Smooth muscle cell of the brain vasculature (primary cell): Measurements from ENCODE around the gene ERG.

ENCODE experiments used
- DNase-seq: peaks from one replicate; pipeline ENCODE4 v3.0.0-alpha.2; 2012; ENCODE audit warnings: low read depth, low spot score

Gene ERG

GRCh38 chr21:38438462-38438893, 59.8 kb downstream of the ERG start:
- DNase-seq = no peak

GRCh38 chr21:38436341-38436740, 61.9 kb downstream of the ERG start:
- no peak for DNase-seq

- peak; percentile 67 for DNase-seq
Observed at GRCh38 chr21:38434913-38435533, 63.3 kb downstream of the ERG start.

- no peak for DNase-seq
Observed at GRCh38 chr21:38433471-38433870, 64.8 kb downstream of the ERG start.

- DNase-seq = no peak
Observed at GRCh38 chr21:38430401-38430984, 67.8 kb downstream of the ERG start.

GRCh38 chr21:38429011-38429410, 69.3 kb downstream of the ERG start:
- DNase-seq = no peak

GRCh38 chr21:38428211-38428610, 70.1 kb downstream of the ERG start:
- no peak for DNase-seq

GRCh38 chr21:38424305-38425019, 73.8 kb downstream of the ERG start:
- no peak for DNase-seq

GRCh38 chr21:38422082-38422481, 76.2 kb downstream of the ERG start:
- no peak for DNase-seq

GRCh38 chr21:38420140-38420539, 78.1 kb downstream of the ERG start:
- no peak for DNase-seq

- no peak for DNase-seq
Observed at GRCh38 chr21:38417726-38418125, 80.6 kb downstream of the ERG start.

GRCh38 chr21:38416791-38417190, 81.5 kb downstream of the ERG start:
- DNase-seq = no peak

GRCh38 chr21:38413958-38414548, 84.2 kb downstream of the ERG start:
- no peak for DNase-seq

GRCh38 chr21:38410466-38410865, 87.8 kb downstream of the ERG start:
- no peak for DNase-seq

GRCh38 chr21:38409907-38410306, 88.4 kb downstream of the ERG start:
- DNase-seq = no peak

- DNase-seq = no peak
Observed at GRCh38 chr21:38404177-38404576, 94.1 kb downstream of the ERG start.

- no peak for DNase-seq
Observed at GRCh38 chr21:38402795-38403194, 95.5 kb downstream of the ERG start.

- no peak for DNase-seq
Observed at GRCh38 chr21:38402291-38402690, 96.0 kb downstream of the ERG start.

GRCh38 chr21:38401191-38401926, 96.9 kb downstream of the ERG start:
- no peak for DNase-seq

GRCh38 chr21:38400195-38400919, 97.9 kb downstream of the ERG start:
- DNase-seq = no peak

- DNase-seq = no peak
Observed at GRCh38 chr21:38399103-38399502, 99.2 kb downstream of the ERG start.
